Calu3 (cell line): Measurements from ENCODE around the gene TPCN2. TPM values are rescaled to one million over a fixed set of nuclear protein-coding genes. Genes with fewer than 3 reads are reported as not detected.

Source experiments
- BruUV-seq: library from RNA; stranded (reverse); fragments of 400-500 nt; replicated peaks from 2 replicates; lab custom pipeline; 2021; lab: Mats Ljungman, UMichigan
- CTCF ChIA-PET: fragments of 300-600 bp; sonication (Branson Sonifier 250); formaldehyde crosslinking; loops from one replicate; lab custom pipeline; 2022; ENCODE audit warnings: antibody characterized with exemption; lab: Charles Lee
- DNase-seq: peaks from one replicate; pipeline ENCODE4 v3.0.0; 2022
- H3K27ac Mint-ChIP-seq: one replicate; pipeline ENCODE4 v1.8.0; 2022; ENCODE audit warnings: mixed read lengths; ENCODE audit not compliant: unreplicated experiment
- H3K27me3 Mint-ChIP-seq: one replicate; pipeline ENCODE4 v1.8.0; 2022; ENCODE audit warnings: mixed read lengths; ENCODE audit not compliant: unreplicated experiment
- H3K36me3 Mint-ChIP-seq: one replicate; pipeline ENCODE4 v1.8.0; 2022; ENCODE audit warnings: mild to moderate bottlenecking, moderate library complexity, mixed read lengths; ENCODE audit not compliant: insufficient read depth, unreplicated experiment
- H3K4me1 Mint-ChIP-seq: one replicate; pipeline ENCODE4 v1.8.0; 2022; ENCODE audit warnings: mild to moderate bottlenecking, low read depth, mixed read lengths; ENCODE audit not compliant: unreplicated experiment
- H3K4me3 Mint-ChIP-seq: one replicate; pipeline ENCODE4 v1.8.0; 2022; ENCODE audit warnings: mild to moderate bottlenecking, low read depth, moderate library complexity, mixed read lengths; ENCODE audit not compliant: unreplicated experiment
- H3K9me3 Mint-ChIP-seq: one replicate; pipeline ENCODE4 v1.8.0; 2022; ENCODE audit warnings: low read depth, mixed read lengths; ENCODE audit not compliant: unreplicated experiment
- intact Hi-C: fragments of 100-400 bp; cut with micrococcal nuclease; formaldehyde crosslinking; loops from one replicate; pipeline ENCODE4 v1.10.0; 2022; ENCODE audit not compliant: unreplicated experiment
- total RNA-seq: library from RNA; stranded (reverse); gene quantifications from 2 replicates; pipeline ENCODE4 v1.2.3, GENCODE V29; 2022
- TF ChIP-seq, protein P1 (sequence below): fragments of 200-600 bp; IDR thresholded peaks from one replicate; pipeline ENCODE4 v1.8.0; 2022; ENCODE audit warnings: antibody characterized with exemption; ENCODE audit not compliant: unreplicated experiment

TPCN2 gene
- total RNA-seq, 1 experiment from 2014 or later = 21.9 TPM

DNA sequence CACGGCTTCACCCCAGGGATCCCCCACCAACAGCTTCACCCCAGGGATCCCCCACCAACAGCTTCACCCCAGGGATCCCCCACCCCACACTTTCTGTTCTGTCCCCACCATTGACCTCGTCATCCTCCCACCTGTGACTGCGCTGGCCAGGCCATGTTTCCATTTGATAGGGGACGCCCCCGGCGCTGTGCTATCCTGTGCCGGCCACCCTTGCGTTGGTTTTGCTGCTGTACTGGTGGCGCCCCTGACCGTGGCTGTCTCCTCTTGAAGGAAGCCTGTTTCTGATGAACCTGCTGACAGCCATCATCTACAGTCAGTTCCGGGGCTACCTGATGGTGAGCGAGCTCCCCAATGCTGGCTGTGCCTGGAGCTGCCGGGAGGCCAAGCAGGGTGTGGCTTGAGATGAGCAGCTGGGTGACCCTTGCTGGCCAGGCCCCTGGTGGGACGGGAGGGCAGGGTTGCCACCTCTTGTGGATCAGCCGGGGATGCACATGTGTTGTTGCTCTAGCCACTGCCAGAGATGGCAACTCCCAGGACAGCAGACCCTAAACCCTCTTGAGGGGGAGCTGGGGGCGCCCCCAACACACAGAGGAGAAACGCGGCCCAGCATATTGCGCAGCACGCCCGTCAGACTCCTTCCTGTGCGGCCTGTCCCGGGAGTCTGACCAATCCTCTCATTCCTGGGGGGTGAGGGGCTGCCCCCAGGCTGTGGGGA lies 22.5 kb downstream of the TPCN2 start:
- Mint-ChIP-seq H3K4me1 (peaks cover 10% of the 10 kb centered on the region), H3K27me3 (no peaks in the 10 kb centered on the region), H3K4me3 (no peak overlapping the region), H3K36me3 (peaks cover 5% of the 10 kb centered on the region), H3K27ac (no peak overlapping the region), H3K9me3 (no peaks in the 10 kb centered on the region)
- DNase-seq = no peak
- TF ChIP-seq, protein P1, sequence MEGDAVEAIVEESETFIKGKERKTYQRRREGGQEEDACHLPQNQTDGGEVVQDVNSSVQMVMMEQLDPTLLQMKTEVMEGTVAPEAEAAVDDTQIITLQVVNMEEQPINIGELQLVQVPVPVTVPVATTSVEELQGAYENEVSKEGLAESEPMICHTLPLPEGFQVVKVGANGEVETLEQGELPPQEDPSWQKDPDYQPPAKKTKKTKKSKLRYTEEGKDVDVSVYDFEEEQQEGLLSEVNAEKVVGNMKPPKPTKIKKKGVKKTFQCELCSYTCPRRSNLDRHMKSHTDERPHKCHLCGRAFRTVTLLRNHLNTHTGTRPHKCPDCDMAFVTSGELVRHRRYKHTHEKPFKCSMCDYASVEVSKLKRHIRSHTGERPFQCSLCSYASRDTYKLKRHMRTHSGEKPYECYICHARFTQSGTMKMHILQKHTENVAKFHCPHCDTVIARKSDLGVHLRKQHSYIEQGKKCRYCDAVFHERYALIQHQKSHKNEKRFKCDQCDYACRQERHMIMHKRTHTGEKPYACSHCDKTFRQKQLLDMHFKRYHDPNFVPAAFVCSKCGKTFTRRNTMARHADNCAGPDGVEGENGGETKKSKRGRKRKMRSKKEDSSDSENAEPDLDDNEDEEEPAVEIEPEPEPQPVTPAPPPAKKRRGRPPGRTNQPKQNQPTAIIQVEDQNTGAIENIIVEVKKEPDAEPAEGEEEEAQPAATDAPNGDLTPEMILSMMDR = no peak
- CTCF ChIA-PET = interaction anchor here (0.6 to 0.7 kb wide), 2 partner anchors 9 to 26 kb away, joined by 3 to 4 read pairs; no protein-coding TSS in a partner anchor
- intact Hi-C loops = no loop called here
- no TSS peak for BruUV-seq

DNA sequence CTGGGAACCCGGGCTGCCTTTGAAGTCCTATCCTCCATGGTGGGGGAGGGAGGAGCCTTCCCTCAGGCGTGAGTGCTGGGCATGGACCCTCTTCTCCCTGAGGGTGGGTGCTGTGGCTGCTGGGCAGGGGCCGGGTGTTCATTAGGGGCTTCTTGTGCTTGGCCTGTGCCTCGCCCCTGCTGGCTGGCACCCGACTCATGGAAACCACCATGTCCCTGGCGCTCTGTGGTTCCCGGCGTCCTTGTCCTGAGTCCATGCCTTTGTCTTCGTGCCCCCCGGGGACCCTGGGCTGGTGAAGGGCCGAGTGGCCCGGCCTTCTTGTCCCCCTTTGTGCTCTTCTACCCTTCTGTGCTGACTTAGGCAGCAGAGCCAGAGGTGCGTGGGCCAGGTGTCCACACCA lies 23.2 kb downstream of the TPCN2 start:
- no peaks in the 10 kb centered on the region for H3K27me3 Mint-ChIP-seq
- H3K9me3 Mint-ChIP-seq = no peaks in the 10 kb centered on the region
- H3K36me3 Mint-ChIP-seq = peaks cover 5% of the 10 kb centered on the region
- CTCF ChIA-PET = no interaction called here
- no peak overlapping the region for H3K4me3 Mint-ChIP-seq
- H3K27ac Mint-ChIP-seq = no peak overlapping the region
- intact Hi-C loops = no loop called here
- BruUV-seq = no TSS peak
- DNase-seq = no peak
- TF ChIP-seq, protein P1 = no peak
- H3K4me1 Mint-ChIP-seq = peaks cover 10% of the 10 kb centered on the region

DNA sequence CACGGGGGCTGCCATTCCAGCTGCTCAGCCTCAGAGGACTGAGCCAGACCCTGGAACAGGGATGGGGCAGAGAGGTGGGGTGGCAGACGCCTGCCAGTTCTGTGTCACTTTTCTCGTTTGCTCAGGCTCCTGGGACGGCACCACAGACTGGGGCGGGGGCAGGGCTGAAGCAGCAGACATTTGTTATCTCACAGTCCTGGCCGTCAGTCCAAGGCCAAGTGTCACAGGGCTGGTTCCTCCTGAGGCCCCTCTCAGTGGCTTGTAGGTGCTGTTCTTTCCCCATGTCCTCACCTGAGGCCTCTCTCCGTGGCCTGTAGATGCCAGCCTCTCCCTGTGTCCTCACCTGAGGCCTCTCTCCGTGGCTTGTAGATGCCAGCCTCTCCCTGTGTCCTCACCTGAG lies 24.7 kb downstream of the TPCN2 start:
- TF ChIP-seq, protein P1 = no peak
- no peak overlapping the region for H3K4me3 Mint-ChIP-seq
- H3K9me3 Mint-ChIP-seq = no peaks in the 10 kb centered on the region
- DNase-seq = no peak
- no peak overlapping the region for H3K27ac Mint-ChIP-seq
- H3K4me1 Mint-ChIP-seq = peaks cover 10% of the 10 kb centered on the region
- intact Hi-C loops = no loop called here
- CTCF ChIA-PET = no interaction called here
- peaks cover 5% of the 10 kb centered on the region for H3K36me3 Mint-ChIP-seq
- BruUV-seq = no TSS peak
- no peaks in the 10 kb centered on the region for H3K27me3 Mint-ChIP-seq

DNA sequence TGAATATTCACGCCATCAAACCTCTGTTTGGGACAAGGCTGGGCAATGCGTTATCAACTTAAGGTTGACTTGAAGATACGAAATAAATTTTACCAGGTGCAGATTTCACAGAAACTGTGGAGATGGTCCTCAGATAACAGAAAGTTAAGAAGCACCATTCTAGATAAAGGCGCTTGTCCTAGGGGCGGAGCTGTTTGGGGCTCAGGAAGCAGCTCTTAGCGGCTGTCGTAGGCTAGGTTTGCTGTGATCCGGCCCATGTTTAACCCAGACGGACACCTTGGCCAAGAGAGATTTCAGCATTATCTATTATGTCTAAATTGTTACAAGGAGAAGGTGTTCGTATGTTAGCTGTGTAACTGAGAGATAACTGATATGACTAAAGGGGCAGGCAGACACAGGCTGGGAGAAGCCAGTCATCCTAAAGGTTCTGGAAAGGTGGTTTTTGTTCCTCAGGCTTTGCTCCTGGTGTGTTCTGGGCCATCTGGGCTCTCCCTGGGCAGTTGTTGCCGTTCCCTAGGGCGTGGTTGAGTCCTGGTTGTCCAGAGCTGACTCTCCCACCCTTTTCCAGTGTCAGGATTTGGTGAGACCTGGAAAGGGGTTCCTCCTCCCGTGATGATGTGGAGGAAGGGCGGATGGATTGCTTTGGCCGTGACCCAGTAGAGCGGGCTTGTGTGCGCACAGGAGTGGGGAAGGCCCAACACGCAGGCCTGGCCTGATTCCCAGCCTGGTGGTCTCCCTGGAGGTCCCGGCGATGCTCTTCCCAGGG lies 25.8 kb downstream of the TPCN2 start:
- DNase-seq = no peak
- peaks cover 5% of the 10 kb centered on the region for H3K36me3 Mint-ChIP-seq
- no peak overlapping the region for H3K4me3 Mint-ChIP-seq
- intact Hi-C loops = no loop called here
- TF ChIP-seq, protein P1 = no peak
- BruUV-seq = no TSS peak
- H3K4me1 Mint-ChIP-seq = peaks cover 10% of the 10 kb centered on the region
- CTCF ChIA-PET = no interaction called here
- H3K27me3 Mint-ChIP-seq = no peaks in the 10 kb centered on the region
- H3K27ac Mint-ChIP-seq = no peak overlapping the region
- no peaks in the 10 kb centered on the region for H3K9me3 Mint-ChIP-seq
